SU-DHL-6 (cell line): ENCODE results near the gene CENPX.

Experiments used
- EZH2phosphoT487 ChIP-seq: fragments of 200-600 bp; sonication (generic), shearing (Covaris generic); conservative IDR thresholded peaks from 2 replicates; pipeline ENCODE4 v1.6.1; 2018; ENCODE audit warnings: mild to moderate bottlenecking, antibody characterized with exemption, low read length, moderate library complexity, mixed read lengths
- TF ChIP-seq, protein P1 (sequence below): fragments of 200-600 bp; sonication (generic); IDR thresholded peaks from one replicate; pipeline ENCODE4 v1.5.1; 2017; ENCODE audit warnings: antibody characterized with exemption, mild to moderate bottlenecking, low read length, moderate library complexity; ENCODE audit not compliant: insufficient read depth, poor library complexity, severe bottlenecking

DNA sequence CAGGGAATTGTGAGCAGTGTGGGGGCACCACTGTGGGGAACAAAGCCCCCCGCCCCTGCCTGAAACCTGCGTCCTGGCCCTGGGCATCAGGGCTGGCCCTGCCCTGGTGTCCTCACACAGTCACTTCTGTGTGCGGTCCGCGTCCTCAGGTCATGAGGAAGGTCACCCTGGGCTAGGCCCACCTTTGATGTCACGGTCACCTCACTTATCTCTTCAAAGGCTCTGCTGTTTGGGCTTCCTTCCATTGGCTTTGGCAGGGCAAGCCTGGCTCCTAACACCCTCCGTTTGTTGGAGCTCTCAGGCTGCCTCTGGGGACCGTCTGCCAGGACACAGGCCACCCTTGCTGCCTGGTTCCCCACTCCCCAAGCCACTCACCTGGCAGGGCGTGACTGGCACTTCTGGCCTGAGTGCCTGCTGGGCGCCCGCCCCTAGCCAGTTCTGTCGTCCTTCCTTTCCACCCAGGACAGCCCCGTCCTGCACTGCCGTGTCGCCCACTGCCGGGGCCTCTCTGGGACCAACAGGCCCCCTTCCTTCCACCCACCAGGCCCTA is 8.8 kb downstream of the CENPX start:
- TF ChIP-seq, protein P1, sequence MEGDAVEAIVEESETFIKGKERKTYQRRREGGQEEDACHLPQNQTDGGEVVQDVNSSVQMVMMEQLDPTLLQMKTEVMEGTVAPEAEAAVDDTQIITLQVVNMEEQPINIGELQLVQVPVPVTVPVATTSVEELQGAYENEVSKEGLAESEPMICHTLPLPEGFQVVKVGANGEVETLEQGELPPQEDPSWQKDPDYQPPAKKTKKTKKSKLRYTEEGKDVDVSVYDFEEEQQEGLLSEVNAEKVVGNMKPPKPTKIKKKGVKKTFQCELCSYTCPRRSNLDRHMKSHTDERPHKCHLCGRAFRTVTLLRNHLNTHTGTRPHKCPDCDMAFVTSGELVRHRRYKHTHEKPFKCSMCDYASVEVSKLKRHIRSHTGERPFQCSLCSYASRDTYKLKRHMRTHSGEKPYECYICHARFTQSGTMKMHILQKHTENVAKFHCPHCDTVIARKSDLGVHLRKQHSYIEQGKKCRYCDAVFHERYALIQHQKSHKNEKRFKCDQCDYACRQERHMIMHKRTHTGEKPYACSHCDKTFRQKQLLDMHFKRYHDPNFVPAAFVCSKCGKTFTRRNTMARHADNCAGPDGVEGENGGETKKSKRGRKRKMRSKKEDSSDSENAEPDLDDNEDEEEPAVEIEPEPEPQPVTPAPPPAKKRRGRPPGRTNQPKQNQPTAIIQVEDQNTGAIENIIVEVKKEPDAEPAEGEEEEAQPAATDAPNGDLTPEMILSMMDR = no peak
- no peak for TF ChIP-seq EZH2phosphoT487
